NB4 (cell line): ENCODE measurements around the gene ADORA1.

Experiments used
- MYC ChIP-seq: IDR thresholded peaks from 2 replicates; pipeline ENCODE4 v1.6.1; 2011; ENCODE audit warnings: low read depth, low read length
- POLR2A ChIP-seq: IDR thresholded peaks from 2 replicates; pipeline ENCODE4 v1.6.1; 2011; ENCODE audit warnings: mild to moderate bottlenecking; ENCODE audit not compliant: insufficient read length; ENCODE audit errors: extremely low read depth
- TF ChIP-seq, protein P1 (sequence below): IDR thresholded peaks from one replicate; pipeline ENCODE4 v1.5.1; 2012; ENCODE audit warnings: low read depth, low read length
- TF ChIP-seq, protein P2 (sequence below): IDR thresholded peaks from 2 replicates; pipeline ENCODE4 v1.6.1; 2011; ENCODE audit warnings: low read depth, low read length

DNA sequence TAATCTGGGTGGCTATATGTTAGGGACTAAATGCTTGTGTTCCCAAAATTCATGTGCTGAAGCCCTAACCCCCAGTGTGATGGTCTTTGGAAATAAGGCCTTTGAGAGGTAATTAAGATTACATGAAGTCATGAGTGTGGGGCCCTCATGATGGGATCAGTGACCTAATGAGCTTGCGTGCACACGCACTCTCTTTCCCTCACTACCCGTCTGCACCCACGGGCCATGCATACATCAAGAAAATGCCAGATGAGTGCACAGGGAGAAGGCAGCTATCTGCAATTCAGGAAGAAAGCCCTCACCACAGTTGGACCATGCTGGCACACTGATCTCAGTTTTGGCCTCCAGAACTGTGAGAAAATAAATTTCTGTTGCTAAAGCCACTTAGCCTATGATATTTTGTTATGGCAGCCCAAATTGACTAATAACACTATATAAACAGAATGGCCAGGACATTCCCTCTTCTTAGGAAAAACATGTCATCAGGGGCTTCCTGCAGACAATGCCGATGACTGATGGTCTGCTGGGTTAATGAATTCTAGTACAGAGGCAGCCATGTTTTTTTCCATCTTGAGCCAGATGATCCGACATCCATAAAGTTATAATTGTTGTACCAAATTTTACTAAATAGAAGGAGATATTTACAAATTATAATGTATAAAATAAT lies 23.6 kb upstream of the ADORA1 start:
- TF ChIP-seq POLR2A (no peak), MYC (no peak)
- TF ChIP-seq, protein P1, sequence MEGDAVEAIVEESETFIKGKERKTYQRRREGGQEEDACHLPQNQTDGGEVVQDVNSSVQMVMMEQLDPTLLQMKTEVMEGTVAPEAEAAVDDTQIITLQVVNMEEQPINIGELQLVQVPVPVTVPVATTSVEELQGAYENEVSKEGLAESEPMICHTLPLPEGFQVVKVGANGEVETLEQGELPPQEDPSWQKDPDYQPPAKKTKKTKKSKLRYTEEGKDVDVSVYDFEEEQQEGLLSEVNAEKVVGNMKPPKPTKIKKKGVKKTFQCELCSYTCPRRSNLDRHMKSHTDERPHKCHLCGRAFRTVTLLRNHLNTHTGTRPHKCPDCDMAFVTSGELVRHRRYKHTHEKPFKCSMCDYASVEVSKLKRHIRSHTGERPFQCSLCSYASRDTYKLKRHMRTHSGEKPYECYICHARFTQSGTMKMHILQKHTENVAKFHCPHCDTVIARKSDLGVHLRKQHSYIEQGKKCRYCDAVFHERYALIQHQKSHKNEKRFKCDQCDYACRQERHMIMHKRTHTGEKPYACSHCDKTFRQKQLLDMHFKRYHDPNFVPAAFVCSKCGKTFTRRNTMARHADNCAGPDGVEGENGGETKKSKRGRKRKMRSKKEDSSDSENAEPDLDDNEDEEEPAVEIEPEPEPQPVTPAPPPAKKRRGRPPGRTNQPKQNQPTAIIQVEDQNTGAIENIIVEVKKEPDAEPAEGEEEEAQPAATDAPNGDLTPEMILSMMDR = no peak
- TF ChIP-seq, protein P2, sequence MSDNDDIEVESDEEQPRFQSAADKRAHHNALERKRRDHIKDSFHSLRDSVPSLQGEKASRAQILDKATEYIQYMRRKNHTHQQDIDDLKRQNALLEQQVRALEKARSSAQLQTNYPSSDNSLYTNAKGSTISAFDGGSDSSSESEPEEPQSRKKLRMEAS = no peak
